Body of pancreas (tissue), 4 donors: Measurements from ENCODE around the gene KCNIP4. TPM values are rescaled to one million over a fixed set of nuclear protein-coding genes. Genes with fewer than 3 reads are reported as not detected.

Experiments used
- ATAC-seq: fragments of 150-250 bp; one replicate; pipeline ENCODE4 v1.9.1; 2016
- DNase-seq, 4 donors: peaks; one replicate each; pipeline ENCODE4 v3.0.0-alpha.2; 2019
- H3K27ac ChIP-seq, 4 donors: fragments of 200-600 bp; sonication (generic); 1 replicate in 3 of 4; 2 replicates in 1 of 4; pipeline versions ENCODE4 v1.5.1 to v1.6.1; 2016 to 2019; ENCODE audit warnings: mild to moderate bottlenecking in 1 of 4, mixed read lengths in 1 of 4, moderate library complexity in 1 of 4
- H3K27me3 ChIP-seq, 2 donors: fragments of 200-600 bp; sonication (generic); one replicate each; pipeline ENCODE4 v1.6.0; 2016; ENCODE audit warnings: mild to moderate bottlenecking in 1 of 2
- H3K36me3 ChIP-seq, 2 donors: fragments of 200-600 bp; sonication (generic); replicated peaks in 1 of 2; 2 replicates each; pipeline ENCODE4 v1.5.1; 2016; ENCODE audit warnings: low read depth in 2 of 2; ENCODE audit not compliant: insufficient read depth in 1 of 2
- H3K4me1 ChIP-seq: fragments of 200-600 bp; sonication (generic); one replicate; pipeline ENCODE4 v1.6.0; 2016
- H3K4me3 ChIP-seq, 2 donors: fragments of 200-600 bp; sonication (generic); 1 replicate in 1 of 2; 2 replicates in 1 of 2; pipeline ENCODE4 v1.5.1; 2016 to 2019
- H3K9me3 ChIP-seq, 3 donors: fragments of 200-600 bp; sonication (generic); 1 replicate in 2 of 3; 2 replicates in 1 of 3; pipeline ENCODE4 v1.5.1; 2016
- CTCF ChIP-seq, 7 experiments: fragments of 450-650 bp in 4 of 7; fragments of 200-600 bp in 3 of 7; sonication (generic) in 3 of 7; IDR thresholded peaks; one replicate each; pipeline ENCODE4 v1.5.1; 2016 to 2019; ENCODE audit warnings: antibody characterized with exemption in 7 of 7
- POLR2A ChIP-seq, 3 donors: fragments of 450-650 bp; IDR thresholded peaks; one replicate each; pipeline ENCODE4 v1.6.1; 2016; ENCODE audit warnings: antibody characterized with exemption in 3 of 3, mild to moderate bottlenecking in 2 of 3
- WGBS, 2 donors: methylation state at CpG; one replicate each; pipeline ENCODE4 v1.1.5; 2017; 5-methylcytosine and 5-hydroxymethylcytosine counted together
- intact Hi-C: fragments of 100-400 bp; cut with DNase I; formaldehyde crosslinking; loops from one replicate; pipeline ENCODE4 v1.15.1; 2023
- total RNA-seq, 2 donors: library from RNA; depleted of rRNA; stranded (reverse); fragments of >200 nt; gene quantifications; one replicate each; pipeline ENCODE4 v1.1.0, GENCODE V29; 2016

KCNIP4 gene
- total RNA-seq, 2 donors from 2014 or later: not detected

- TF ChIP-seq CTCF (IDR thresholded peaks at IDR 0.05): no peak
- TF ChIP-seq POLR2A (IDR thresholded peaks at IDR 0.05): no peak
- no peaks in the 10 kb centered on the region for H3K27me3 ChIP-seq
- ATAC-seq (no peak), DNase-seq (no peak)
- H3K4me1 ChIP-seq: no peaks in the 10 kb centered on the region
- intact Hi-C loops: no loop called here
- 5 to 7% methylated on average over 2 of the region's 2 CpGs for WGBS, 2 donors
- H3K4me3 ChIP-seq: no peak overlapping the region
- H3K36me3 ChIP-seq: no peaks in the 10 kb centered on the region
- no peak overlapping the region for H3K27ac ChIP-seq
- no peaks in the 10 kb centered on the region for H3K9me3 ChIP-seq
These were observed 319.5 kb downstream of the KCNIP4 start for GRCh38 chr4:21628916-21629610.

- no peak for TF ChIP-seq POLR2A (IDR thresholded peaks at IDR 0.05)
- no peak for TF ChIP-seq CTCF (IDR thresholded peaks at IDR 0.05)
- no peak for ATAC-seq
These were observed 320.4 kb downstream of the KCNIP4 start for GRCh38 chr4:21628116-21628670.

GRCh38 chr4:21625447-21625846 lies 323.1 kb downstream of the KCNIP4 start:
- 31 to 40% methylated on average over 1 of the region's 1 CpG for WGBS, 2 donors
- H3K4me1 ChIP-seq: no peaks in the 10 kb centered on the region
- H3K9me3 ChIP-seq: no peaks in the 10 kb centered on the region
- no peak overlapping the region for H3K4me3 ChIP-seq
- H3K36me3 ChIP-seq: no peaks in the 10 kb centered on the region
- no peak for TF ChIP-seq POLR2A (IDR thresholded peaks at IDR 0.05)
- TF ChIP-seq CTCF (IDR thresholded peaks at IDR 0.05): no peak
- no peak for DNase-seq
- no peak for ATAC-seq
- intact Hi-C loops: no loop called here
- no peak overlapping the region for H3K27ac ChIP-seq
- no peaks in the 10 kb centered on the region for H3K27me3 ChIP-seq

More at GRCh38 chr4:21628116-21628670, 320.4 kb downstream of the KCNIP4 start:
- intact Hi-C loops: no loop called here
- Histone ChIP-seq H3K27me3 (no peaks in the 10 kb centered on the region), H3K9me3 (no peaks in the 10 kb centered on the region), H3K4me1 (no peaks in the 10 kb centered on the region), H3K27ac (no peak overlapping the region), H3K4me3 (no peak overlapping the region), H3K36me3 (no peaks in the 10 kb centered on the region)
- no peak for DNase-seq
- 58 to 64% methylated on average over 4 of the region's 4 CpGs for WGBS, 2 donors

GRCh38 chr4:21605006-21605405 lies 343.6 kb downstream of the KCNIP4 start:
- no peak for TF ChIP-seq CTCF (IDR thresholded peaks at IDR 0.05)
- no peak for TF ChIP-seq POLR2A (IDR thresholded peaks at IDR 0.05)
- intact Hi-C loops: no loop called here
- Histone ChIP-seq H3K4me3 (no peak overlapping the region), H3K4me1 (no peaks in the 10 kb centered on the region), H3K27ac (no peak overlapping the region), H3K36me3 (no peaks in the 10 kb centered on the region), H3K9me3 (no peaks in the 10 kb centered on the region), H3K27me3 (no peaks in the 10 kb centered on the region)
- 49 to 52% methylated on average over 3 of the region's 3 CpGs for WGBS, 2 donors
- no peak for ATAC-seq
- DNase-seq: no peak

- no peaks in the 10 kb centered on the region for H3K27me3 ChIP-seq
- 38 to 46% methylated on average over 5 of the region's 5 CpGs for WGBS, 2 donors
- ATAC-seq: no peak
- no peak for TF ChIP-seq POLR2A (IDR thresholded peaks at IDR 0.05)
- no peak for TF ChIP-seq CTCF (IDR thresholded peaks at IDR 0.05)
- H3K27ac ChIP-seq: no peak overlapping the region
- H3K9me3 ChIP-seq: no peaks in the 10 kb centered on the region
- H3K4me1 ChIP-seq: no peaks in the 10 kb centered on the region
- no peak overlapping the region for H3K4me3 ChIP-seq
- DNase-seq: no peak
- H3K36me3 ChIP-seq: no peaks in the 10 kb centered on the region
- intact Hi-C loops: no loop called here
These were observed 352.1 kb downstream of the KCNIP4 start for GRCh38 chr4:21596521-21596920.
